Stimulated activated CD4-positive, alpha-beta T cell treated with anti-CD3 and anti-CD28 coated beads, TNF-alpha, amount 100 ng/mL, for 48 hours (primary cell): ENCODE measurements around the gene DUOXA2.
"Not testable (repeated sequence)": the region's sequence is repeated elsewhere in the genome, so short reads cannot be mapped to it uniquely, and the experiment has no call there.

Experiments
- DNase-seq, 3 donors: peaks; one replicate each; pipeline ENCODE4 v3.0.0-alpha.2; 2020; ENCODE audit warnings: low read depth in 3 of 3

DUOXA2 gene

GRCh38 chr15:45114076-45114750, at the start of gene DUOXA2, which contains the start of gene DUOX2:
Gene DUOXA2 (plus strand): TSS chr15:45114326. CDS start chr15:45114606, 280 bp downstream.
Gene DUOX2 (minus strand): TSS chr15:45114172. CDS start chr15:45113411, 761 bp downstream.
- DNase-seq = no peak

DNA sequence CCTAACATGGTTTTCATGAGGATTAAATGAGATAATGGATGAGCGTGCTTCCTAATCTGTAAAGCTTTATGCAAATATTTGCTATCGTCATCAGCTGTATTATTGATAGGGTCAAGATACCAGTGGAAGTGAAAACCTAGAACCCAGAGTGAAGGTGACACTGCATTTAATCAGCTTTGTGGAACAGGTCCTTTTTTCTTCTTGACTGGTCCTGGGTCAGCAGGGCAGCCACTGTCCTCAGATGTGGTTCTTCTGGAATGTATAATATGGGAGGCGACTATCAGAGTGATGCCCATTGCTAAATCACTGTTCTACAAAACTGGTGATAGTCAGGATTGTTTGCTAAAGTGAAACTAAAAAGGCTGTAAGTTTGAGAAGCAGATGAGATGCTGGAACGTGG, 49.7 kb upstream of the DUOXA2 start:
- no peak for DNase-seq

DNA sequence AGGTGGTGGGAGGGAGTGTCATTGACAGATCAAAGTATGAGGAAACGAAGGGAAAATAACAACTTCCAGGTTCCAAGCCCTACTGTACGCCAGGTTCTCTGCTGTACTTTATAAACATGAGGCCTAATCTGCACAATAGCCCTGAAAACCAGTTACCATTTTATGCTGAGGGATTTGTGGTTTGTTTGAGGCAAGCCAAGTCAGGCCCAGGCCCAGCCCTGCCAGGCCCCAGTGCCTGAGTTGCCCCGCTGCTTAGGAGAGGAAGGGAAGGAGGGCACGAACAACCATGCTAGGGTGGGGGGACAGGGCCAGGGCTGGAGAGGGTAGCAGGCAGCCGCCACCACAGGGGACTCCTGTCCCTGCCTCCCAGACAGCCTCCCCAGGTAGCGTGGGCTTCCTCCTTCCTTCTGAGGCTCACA, 44.2 kb upstream of the DUOXA2 start:
- DNase-seq = not testable (repeated sequence)

GRCh38 chr15:45073602-45074001, 40.5 kb upstream of the DUOXA2 start:
- DNase-seq = not testable (repeated sequence)

DNA sequence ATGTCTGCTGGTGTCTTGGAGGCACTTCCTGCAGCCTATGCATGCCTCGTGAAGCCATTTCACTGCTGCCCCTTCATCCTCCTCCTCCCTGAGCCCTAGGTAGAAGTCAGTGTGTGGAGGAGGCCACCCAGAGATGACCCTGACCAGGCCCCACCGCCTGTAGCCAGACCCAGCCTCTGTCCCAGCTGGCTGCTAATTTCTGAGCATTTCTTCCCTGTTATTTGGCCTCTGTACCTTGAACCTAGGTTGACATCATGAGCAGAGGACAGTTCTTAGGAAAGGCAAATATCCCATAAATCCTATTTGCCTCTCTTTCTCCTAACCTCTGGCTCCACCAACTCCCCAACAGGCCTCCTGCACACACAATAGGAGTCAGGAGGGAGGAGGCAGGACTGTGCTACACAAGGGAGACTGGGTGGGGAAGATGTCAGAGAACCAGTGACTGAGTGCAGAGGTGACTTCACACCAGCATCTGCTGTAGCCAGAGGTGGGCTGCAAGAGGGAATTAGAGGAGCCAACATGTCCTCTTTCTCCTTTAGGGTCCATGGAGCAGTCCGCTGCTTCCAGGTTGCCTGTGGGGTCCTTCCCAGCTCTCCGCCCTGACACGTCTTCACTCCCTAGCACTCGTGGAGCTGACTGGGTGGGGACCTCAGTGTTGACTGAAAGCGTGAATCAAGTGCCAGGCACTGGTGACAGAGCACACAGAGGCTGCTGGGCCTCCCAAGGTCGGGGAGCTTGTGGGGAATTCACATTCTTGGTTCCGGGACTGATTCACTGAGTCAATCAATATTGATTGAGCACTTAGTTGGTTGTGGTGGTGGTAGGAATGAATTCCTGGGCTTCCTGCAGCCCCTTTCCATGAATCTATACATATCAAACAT, 38.4 kb upstream of the DUOXA2 start:
- not testable (repeated sequence) for DNase-seq

DNA sequence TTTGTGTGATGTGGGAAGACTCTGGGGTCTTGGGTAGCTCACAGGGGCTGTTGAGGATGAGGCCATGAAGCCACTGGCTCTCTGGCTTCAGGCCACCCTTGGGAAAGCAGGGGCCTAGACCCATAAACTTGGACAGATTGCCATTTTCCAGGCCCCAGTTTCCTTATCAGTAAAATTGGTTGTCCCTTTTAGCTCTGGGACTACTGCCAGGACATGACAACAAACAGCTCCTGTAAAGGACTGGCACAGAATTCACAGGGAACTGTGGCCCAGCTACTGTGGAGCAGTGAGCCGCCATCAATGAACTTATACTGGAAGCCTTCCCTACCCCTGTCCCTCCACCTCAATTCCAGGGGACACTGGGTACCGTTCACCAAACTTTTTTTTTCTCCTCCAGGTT, 36.7 kb upstream of the DUOXA2 start:
- DNase-seq = not testable (repeated sequence)

DNA sequence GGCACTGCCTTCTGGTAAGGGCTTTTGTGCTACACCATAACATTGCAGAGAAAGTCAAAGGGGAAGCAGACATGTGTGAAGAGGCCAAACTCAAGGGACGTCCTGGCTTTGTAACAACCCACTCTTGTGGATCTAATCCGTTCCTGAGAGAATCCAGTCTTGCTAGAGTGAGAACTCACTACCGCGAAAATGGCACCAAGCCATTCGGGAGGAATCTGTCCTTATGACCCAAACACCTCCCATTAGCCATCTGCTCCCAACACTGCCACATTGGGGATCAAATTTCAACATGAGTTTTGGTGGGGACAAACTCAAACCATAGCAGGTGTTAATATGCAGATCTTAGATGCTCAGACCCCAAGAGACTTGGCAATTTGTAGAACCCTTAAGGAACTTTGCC, 34.9 kb upstream of the DUOXA2 start:
- not testable (repeated sequence) for DNase-seq

- not testable (repeated sequence) for DNase-seq
Measured at GRCh38 chr15:45079628-45080246, 34.4 kb upstream of the DUOXA2 start.

- DNase-seq = not testable (repeated sequence)
Measured at GRCh38 chr15:45080593-45080992, 33.5 kb upstream of the DUOXA2 start.

GRCh38 chr15:45082412-45082811, 31.7 kb upstream of the DUOXA2 start:
- DNase-seq = not testable (repeated sequence)

DNA sequence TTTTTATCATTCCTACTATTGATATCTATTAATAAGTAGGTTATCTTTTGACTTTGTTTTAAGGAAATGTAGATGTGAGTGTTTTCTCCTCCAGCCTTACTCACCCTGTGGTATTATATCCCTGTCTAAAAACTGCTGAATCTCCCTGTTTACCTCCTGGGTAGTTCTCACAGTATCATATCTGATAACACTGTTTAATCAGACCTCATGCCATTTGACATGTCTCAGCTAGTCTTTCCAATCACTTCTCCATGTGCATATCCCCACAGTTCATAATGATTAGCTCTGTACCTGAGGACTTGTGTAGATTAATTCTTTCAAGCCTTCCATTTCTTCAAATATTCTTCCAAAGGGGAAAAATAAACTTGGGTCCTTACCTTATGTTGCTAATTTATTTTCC, 30.9 kb upstream of the DUOXA2 start:
- no peak for DNase-seq

- no peak for DNase-seq
Measured at GRCh38 chr15:45084163-45084562, 30.0 kb upstream of the DUOXA2 start.

- no peak for DNase-seq
Measured at GRCh38 chr15:45087513-45087912, 26.6 kb upstream of the DUOXA2 start.

DNA sequence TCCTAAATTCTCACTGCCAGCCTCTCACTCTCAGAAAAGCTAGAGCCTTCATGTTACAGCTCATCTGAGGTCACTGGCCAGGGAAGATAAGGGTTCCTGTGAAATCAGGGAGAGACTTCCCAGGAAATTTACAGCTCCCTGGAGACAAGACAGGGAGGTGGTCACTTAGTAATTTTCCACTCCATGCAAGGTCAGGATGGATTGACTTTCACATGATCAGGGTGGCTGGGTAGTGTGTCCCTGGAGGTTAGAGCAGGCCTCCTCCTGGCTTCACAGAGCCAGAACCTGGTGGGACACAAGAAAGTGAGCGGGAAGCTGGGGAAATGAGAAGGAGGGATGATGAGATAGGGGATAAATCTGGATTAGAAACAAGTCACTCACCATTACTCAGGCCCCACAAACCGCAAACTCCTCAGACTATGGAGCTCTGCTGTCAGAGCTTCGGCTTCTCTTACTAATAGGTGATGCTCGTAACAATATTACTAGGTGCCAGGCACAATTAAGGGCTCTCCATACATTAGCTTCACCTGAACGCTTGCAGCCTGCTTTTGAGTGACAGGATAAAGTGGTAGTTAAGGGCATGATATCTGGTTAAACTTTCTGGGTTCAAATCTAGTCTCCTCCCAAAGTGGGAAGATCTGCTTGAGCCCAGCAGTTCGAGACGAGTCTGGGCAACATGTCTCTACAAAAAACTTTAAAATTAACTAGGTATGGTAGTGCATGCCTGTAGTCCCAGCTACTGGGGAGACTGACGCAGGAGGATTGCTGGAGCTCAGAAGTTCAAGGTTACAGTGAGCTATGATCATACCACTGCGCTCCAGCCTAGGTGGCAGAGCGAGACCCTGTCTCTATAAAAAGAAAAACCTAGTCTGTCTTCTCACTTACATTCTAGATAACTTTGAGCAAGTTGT, 25.1 kb upstream of the DUOXA2 start:
- no peak for DNase-seq

DNA sequence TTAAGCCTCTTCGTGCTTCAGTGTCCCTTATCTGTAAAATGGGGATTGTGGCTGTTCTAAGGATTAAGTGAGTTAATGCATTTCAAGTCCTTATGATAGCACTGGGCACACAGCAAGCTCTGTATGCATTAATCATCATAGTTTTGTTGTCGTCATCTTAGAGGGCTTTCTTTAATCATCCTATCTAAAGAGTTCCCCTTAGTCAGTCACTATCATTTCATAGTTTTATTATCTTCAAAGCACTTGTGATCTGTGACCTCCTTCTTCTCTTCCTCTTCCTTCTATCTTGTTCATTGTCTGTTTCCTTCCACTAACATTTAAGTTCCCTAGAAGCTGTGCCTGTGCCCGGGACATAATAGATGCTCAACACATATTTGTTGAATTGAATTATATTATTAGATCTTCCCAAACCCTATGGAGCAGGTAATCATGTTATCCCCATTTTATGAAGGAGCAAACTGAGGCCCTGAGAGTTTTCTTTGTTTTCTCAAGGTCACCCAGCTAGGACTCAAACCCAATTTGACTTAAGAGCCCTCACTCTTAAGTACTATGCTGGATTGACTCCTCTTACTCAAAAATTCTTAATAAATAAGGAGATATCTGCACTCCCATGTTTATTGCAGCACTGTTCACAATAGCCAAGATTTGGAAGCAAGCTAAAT, 24.3 kb upstream of the DUOXA2 start:
- no peak for DNase-seq

DNA sequence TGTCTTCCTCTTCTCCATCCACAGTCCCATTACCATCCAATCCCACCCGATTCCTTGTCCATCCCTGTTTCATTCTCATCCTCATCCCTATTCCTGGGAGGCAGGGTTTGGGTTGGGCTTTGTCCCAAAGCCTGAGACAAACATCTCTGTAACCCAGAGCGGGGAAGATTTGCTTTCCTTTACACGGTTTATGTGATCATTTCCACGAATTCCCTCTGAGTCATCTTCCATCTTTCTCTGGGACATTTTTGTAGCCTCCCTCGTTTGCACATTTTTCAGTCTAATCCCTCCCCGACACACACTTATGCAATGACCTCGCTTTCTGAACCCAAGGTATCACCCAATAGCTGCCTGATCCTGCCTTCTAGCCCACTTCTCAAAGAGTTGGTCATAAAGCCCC, 23.0 kb upstream of the DUOXA2 start:
- no peak for DNase-seq

DNA sequence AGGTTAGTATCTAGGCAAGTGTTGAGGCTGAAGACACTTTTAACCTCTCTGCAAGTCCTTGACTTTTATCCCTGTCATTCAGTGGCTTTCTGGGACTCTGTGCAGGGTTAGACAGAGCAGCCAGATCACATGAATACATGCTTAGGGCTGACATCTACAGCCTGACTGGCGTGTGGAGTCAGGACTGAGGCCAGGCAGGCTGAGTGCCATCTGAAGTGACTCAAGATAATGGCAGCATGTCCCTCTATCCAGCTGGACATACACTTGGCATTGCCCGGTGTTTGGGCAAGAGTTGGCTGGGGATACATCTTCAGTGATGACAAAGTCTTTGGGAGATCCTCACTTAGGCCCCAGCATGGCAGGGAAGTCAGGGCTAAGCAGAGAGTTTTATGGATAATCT, 22.6 kb upstream of the DUOXA2 start:
- DNase-seq = no peak

DNA sequence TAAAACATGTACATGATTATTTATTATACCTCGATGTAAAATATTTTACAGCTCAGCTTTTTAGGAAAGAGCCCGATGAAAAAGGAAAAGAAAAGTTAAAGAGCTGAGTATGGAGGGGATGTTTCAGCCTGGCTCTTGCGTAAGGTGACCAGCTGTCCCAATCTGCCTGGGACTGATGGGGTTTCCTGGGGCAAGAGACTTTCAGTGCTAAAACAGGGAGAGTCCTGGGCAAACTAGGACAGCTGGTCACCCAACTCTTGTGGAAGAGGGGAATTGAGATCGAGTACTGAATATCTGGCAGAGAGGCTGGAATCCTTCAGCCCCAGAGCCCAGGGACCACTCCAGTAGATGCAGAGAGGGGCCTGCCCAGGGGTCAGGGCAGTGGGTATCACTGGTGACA, 21.1 kb upstream of the DUOXA2 start:
- DNase-seq = no peak

DNA sequence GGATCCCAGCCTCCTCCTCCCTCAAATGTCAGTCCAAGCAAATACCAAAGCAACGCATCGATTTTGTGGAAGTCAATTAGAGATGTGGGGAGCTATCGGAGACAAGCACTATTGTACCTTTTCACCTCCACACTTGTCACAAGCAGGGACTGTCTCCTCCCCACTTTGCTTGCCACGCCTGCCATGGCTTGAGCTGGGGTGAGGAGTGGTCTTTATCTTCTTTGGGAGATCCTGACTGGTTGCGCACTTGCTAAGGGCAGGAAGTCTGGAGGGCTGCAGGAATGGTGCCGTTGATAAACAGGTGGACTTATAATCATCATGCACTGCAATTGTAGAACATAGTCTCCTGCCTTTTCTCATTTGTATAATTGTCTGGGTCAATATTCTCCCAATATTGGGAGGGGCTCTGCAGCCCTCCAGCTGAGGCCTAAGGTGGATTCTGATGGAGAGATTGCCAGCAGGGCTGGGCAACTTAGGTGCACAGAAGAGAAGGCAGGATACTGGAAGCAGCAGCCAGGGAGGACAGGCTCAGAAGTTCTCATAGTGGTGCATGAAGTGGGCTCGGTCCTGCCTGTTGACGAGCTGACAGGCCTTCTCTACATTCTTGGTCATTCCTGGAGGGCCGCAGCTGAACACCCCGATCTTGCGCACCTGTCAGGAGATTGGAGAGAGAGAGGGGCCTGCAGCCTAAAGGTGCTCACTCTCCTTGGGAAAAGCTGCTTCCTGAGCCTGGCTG, 20.3 kb upstream of the DUOXA2 start:
- DNase-seq = no peak

DNA sequence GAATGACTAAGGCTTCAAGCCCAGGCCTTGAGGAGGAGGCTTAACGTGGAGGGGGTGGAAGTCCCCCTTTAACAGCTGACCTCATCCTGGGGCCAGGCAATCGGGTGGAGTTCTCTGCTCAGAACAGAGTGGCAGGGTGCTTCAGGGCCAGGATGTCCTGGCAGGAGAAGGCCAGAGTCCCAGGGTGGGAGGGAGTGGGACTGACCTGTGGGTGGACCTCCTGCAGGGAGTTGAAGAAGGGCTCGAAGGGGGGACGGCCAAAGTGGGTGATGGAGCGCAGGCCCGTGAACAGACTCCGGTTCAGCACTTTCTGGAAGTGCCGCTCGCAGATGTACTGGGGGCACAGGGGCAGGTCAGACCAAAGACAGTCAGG, 19.8 kb upstream of the DUOXA2 start:
- DNase-seq = no peak
